Kidney (tissue), 14 donors: ENCODE results near the gene FBF1. TPM values are rescaled to one million over a fixed set of nuclear protein-coding genes. Genes with fewer than 3 reads are reported as not detected.

Experiments used
- DNase-seq, 5 donors: peaks; one replicate each; pipeline ENCODE4 v3.0.0-alpha.2; 2013 to 2020
- FAIRE-seq: peaks from 2 replicates; lab custom pipeline; 2012; peaks lifted over from hg19 to GRCh38; lab: Jason Lieb, UNC
- H3K27ac ChIP-seq, 2 donors: one replicate each; pipeline ENCODE4 v1.7.0; 2013; ENCODE audit warnings: low read depth in 2 of 2, low read length in 2 of 2, inconsistent platforms in 1 of 2
- H3K27me3 ChIP-seq: one replicate; pipeline ENCODE4 v1.7.1; 2013; ENCODE audit warnings: low read length, inconsistent platforms; ENCODE audit not compliant: control insufficient read depth, insufficient read depth
- H3K36me3 ChIP-seq, 3 donors: one replicate each; pipeline versions ENCODE4 v1.7.0 to v1.7.1; 2013; ENCODE audit warnings: low read length in 3 of 3, control low read depth in 1 of 3, inconsistent platforms in 1 of 3; ENCODE audit not compliant: insufficient read depth in 3 of 3, control insufficient read depth in 2 of 3
- H3K4me1 ChIP-seq, 3 donors: one replicate each; pipeline versions ENCODE4 v1.7.0 to v1.7.1; 2013; ENCODE audit warnings: low read length in 3 of 3, inconsistent platforms in 1 of 3, low read depth in 1 of 3; ENCODE audit not compliant: control insufficient read depth in 2 of 3, insufficient read depth in 2 of 3
- H3K4me3 ChIP-seq, 3 donors: one replicate each; pipeline versions ENCODE4 v1.7.0 to v1.8.1; 2013; ENCODE audit warnings: low read length in 3 of 3, control low read depth in 1 of 3, inconsistent platforms in 1 of 3
- H3K9ac ChIP-seq, 3 donors: one replicate each; pipeline versions ENCODE4 v1.7.0 to v1.7.1; 2013; ENCODE audit warnings: low read length in 3 of 3, control low read depth in 1 of 3, inconsistent platforms in 1 of 3
- H3K9me3 ChIP-seq, 3 donors: one replicate each; pipeline versions ENCODE4 v1.7.0 to v1.7.1; 2013; ENCODE audit warnings: low read length in 3 of 3, control low read depth in 1 of 3, inconsistent platforms in 1 of 3; ENCODE audit not compliant: control insufficient read depth in 2 of 3, insufficient read depth in 1 of 3
- intact Hi-C: fragments of 100-400 bp; cut with DNase I; formaldehyde crosslinking; loops from one replicate; pipeline ENCODE4 v1.11.1; 2022
- polyA plus RNA-seq: library from polyadenylated mRNA; stranded (reverse); fragments of 350-450 nt; fragmentation: Illumina TruSeq; extraction: RNeasy Lipid Tissue Mini Kit (QIAGEN cat#74804); gene quantifications from one replicate; pipeline ENCODE4 v1.2.3, GENCODE V29; 2014; ENCODE audit warnings: low read depth, low replicate concordance; ENCODE audit not compliant: insufficient read depth
- total RNA-seq: library from RNA; stranded (reverse); fragmentation: NEBNext Ultra II Directional; extraction: Animal tissue kit (Norgen Biotek cat#: 25700); gene quantifications from one replicate; pipeline ENCODE4 v1.2.1, GENCODE V29; 2021
- TF ChIP-seq, protein P1 (sequence below): IDR thresholded peaks from 3 replicates; pipeline ENCODE4 v1.5.1; 2012; ENCODE audit warnings: mild to moderate bottlenecking, moderate library complexity, borderline replicate concordance; ENCODE audit not compliant: insufficient read depth; ENCODE audit errors: extremely low read depth
- donor health status: control.
- donor health status: control.
- donor health status: control.
- donor health status: control.
- donor health status: control.
- donor health status: DM: yes; HTN: yes; CAD: no.
- donor health status: Normal renal cell carcinoma (clear cell type).

The FBF1 gene
- total and polyA plus RNA-seq, 2 donors from 2014 or later: 5.7 to 11.5 TPM

DNA sequence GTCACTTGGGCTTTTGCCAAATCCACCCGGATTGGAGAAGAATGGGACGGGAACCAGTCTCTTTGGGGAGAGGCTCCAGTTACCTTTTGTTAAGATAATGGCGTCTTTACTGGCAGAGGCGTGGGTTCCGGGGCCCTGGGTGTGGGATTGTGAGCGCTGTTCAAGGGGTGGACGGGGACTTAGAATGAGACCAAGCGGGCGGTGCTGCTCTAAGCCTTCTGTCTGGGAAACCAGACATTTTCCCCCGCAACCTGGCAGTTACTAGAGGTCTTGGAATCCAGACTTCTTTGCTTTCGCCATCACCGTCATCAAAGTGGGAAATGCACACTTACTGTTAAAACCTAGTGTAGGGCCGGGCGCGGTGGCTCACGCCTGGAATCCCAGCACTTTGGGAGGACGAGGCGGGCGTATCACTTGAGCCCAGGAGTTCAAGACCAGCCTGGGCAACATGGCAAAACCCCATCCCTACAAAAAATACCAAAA lies 38.9 kb upstream of the FBF1 start:
- peaks cover 6 to 20% (median 8%) of the 10 kb centered on the region in 3 donors for H3K4me1 ChIP-seq
- DNase-seq (no peak), FAIRE-seq (no peak)
- peak overlapping the region; percentile 85 to 95 (median 92) for H3K9ac ChIP-seq
- no peaks in the 10 kb centered on the region for H3K36me3 ChIP-seq
- peak overlapping the region; percentile 78 to 90 (median 80) for H3K4me3 ChIP-seq
- no peaks in the 10 kb centered on the region for H3K27me3 ChIP-seq
- H3K9me3 ChIP-seq: no peaks in the 10 kb centered on the region
- peak overlapping the region; percentile 99 to 100 for H3K27ac ChIP-seq
- intact Hi-C loops: no loop called here
- TF ChIP-seq, protein P1, sequence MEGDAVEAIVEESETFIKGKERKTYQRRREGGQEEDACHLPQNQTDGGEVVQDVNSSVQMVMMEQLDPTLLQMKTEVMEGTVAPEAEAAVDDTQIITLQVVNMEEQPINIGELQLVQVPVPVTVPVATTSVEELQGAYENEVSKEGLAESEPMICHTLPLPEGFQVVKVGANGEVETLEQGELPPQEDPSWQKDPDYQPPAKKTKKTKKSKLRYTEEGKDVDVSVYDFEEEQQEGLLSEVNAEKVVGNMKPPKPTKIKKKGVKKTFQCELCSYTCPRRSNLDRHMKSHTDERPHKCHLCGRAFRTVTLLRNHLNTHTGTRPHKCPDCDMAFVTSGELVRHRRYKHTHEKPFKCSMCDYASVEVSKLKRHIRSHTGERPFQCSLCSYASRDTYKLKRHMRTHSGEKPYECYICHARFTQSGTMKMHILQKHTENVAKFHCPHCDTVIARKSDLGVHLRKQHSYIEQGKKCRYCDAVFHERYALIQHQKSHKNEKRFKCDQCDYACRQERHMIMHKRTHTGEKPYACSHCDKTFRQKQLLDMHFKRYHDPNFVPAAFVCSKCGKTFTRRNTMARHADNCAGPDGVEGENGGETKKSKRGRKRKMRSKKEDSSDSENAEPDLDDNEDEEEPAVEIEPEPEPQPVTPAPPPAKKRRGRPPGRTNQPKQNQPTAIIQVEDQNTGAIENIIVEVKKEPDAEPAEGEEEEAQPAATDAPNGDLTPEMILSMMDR: no peak

GRCh38 chr17:75978938-75979704 lies 38.3 kb upstream of the FBF1 start, which contains the start of the genes ACOX1 and TEN1:
Gene ACOX1 (minus strand): TSS chr17:75979166. CDS start chr17:75979073, 93 bp downstream.
Gene TEN1 (plus strand): TSS chr17:75979240. CDS start chr17:75986193, 6,953 bp downstream.
- H3K9ac ChIP-seq: peak within 1 kb of the TSS; percentile 88 to 95 (median 92)
- FAIRE-seq (no peak), DNase-seq (peak; percentile 99 to 100 (median 99))
- peaks cover 6 to 20% (median 8%) of the 10 kb centered on the region in 3 donors for H3K4me1 ChIP-seq
- H3K9me3 ChIP-seq: no peaks in the 10 kb centered on the region
- H3K27me3 ChIP-seq: no peaks in the 10 kb centered on the region
- intact Hi-C loops: no loop called here
- TF ChIP-seq, protein P1: peak; percentile 2
- peaks cover 0 to 3% (median 0%) of the 10 kb centered on the region in 3 donors for H3K36me3 ChIP-seq
- H3K27ac ChIP-seq: peak within 1 kb of the TSS; percentile 99 to 100
- H3K4me3 ChIP-seq: peak within 1 kb of the TSS; percentile 78 to 90 (median 89)

GRCh38 chr17:75976175-75976848 lies 35.5 kb upstream of the FBF1 start:
- Histone ChIP-seq H3K36me3 (peaks cover 0 to 7% (median 3%) of the 10 kb centered on the region in 3 donors), H3K27me3 (no peaks in the 10 kb centered on the region), H3K9ac (peak overlapping the region in 2 of 3 donors; percentile 45 to 48), H3K4me1 (peaks cover 0 to 15% (median 4%) of the 10 kb centered on the region in 3 donors), H3K9me3 (no peaks in the 10 kb centered on the region), H3K4me3 (peak overlapping the region in 2 of 3 donors; percentile 44 to 57), H3K27ac (peak overlapping the region; percentile 64 to 65)
- DNase-seq (no peak), FAIRE-seq (no peak)
- TF ChIP-seq, protein P1: no peak
- intact Hi-C loops: no loop called here
